Glomerular visceral epithelial cell (primary cell): Measurements from ENCODE around the gene ZNRF3.
A peak's percentile ranks its signal among the peaks of the same experiment; 100 is the strongest.
"Not testable (repeated sequence)": the region's sequence is repeated elsewhere in the genome, so short reads cannot be mapped to it uniquely, and the experiment has no call there.

ENCODE experiments used
- DNase-seq: peaks from one replicate; pipeline ENCODE4 v3.0.0-alpha.2; 2016; ENCODE audit errors: extremely low spot score

The ZNRF3 gene

DNA sequence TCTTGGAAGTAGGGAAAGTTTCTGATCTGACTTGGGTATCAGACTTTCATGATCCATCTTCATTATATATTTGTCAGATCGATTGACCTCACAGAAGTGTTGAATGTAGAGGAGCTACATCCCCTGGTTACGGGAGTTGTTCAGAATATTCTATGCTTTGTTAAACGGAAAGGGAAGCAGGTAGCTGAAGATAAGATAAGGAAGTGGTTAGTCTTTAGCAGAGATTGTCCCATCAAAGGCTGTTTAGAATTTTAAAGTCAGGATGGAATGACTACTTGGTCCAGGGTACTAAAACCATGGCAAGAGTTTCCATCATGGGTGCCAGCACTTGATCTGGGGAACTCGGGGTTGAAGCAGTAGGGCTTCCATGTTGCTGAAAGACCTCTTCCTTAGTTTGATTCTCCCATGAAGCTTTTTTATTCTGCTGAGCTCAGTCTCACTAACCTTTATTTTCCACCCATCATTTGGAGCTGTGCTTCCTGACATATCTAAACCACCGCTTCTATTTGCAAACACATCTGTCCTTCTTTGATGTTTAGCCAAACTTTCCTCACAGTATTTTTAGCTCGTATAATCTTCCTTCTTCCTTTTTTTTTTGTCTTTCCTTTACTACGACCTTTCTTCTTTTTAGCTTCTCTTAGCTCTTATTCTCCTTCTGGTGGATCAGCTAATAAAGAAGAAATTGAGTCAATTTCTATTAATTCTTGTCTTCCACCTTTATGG lies 182.3 kb downstream of the ZNRF3 start:
- no peak for DNase-seq

GRCh38 chr22:29069463-29069862 lies 186.1 kb downstream of the ZNRF3 start:
- DNase-seq, result no peak

GRCh38 chr22:29070490-29070889 lies 187.1 kb downstream of the ZNRF3 start:
- DNase-seq, result no peak

- DNase-seq, result peak; percentile 20
Observed at GRCh38 chr22:29071261-29072045, 188.1 kb downstream of the ZNRF3 start.

GRCh38 chr22:29072193-29072978 lies 189.0 kb downstream of the ZNRF3 start:
- DNase-seq, result peak; percentile 81

GRCh38 chr22:29072979-29073617 lies 189.7 kb downstream of the ZNRF3 start, which contains the start of gene KREMEN1:
TSS of gene KREMEN1 (plus strand) at chr22:29073035. CDS start at chr22:29073131, 96 bp downstream.
- no peak for DNase-seq

GRCh38 chr22:29073618-29074275 lies 190.4 kb downstream of the ZNRF3 start:
- DNase-seq, result no peak

- DNase-seq, result no peak
Observed at GRCh38 chr22:29074276-29074772, 191.0 kb downstream of the ZNRF3 start.

DNA sequence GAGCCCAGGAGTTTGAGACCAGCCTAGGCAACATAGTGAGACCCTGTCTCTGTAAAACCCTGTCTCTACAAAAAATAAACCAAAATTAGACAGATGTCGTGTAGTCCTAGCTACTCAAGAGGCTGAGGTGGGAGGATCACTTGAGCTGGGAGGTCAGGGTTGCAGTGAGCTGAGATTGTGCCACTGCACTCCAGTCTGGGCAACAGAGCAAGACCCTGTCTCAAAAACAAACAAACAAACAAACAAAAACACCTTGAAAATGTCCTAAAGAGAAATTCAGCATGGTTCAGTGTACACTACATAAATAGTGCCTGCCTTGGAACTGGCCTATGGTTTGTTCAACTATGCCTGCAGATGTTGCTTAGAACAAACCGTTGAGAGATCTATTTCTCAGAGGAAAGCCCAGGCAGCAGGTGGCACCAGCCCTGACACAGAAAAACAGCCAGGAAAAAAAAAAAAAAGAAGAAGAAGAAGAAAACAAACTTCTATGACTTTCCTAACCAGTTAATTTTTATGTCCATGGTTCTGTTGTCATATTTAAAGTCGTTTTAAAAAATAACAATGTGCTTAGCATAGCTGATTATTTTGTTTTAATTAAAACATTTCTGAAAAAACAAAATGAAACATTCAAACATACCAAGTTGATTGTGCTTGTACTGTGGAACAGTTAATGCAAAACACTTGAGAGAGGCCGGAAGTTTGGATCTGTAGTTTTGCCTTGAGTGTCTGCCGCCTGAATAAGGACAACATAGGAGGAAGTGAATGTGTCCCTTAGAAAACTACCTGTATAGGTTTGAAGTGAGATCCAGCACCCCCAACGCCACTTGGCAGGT lies 194.9 kb downstream of the ZNRF3 start:
- no peak for DNase-seq

DNA sequence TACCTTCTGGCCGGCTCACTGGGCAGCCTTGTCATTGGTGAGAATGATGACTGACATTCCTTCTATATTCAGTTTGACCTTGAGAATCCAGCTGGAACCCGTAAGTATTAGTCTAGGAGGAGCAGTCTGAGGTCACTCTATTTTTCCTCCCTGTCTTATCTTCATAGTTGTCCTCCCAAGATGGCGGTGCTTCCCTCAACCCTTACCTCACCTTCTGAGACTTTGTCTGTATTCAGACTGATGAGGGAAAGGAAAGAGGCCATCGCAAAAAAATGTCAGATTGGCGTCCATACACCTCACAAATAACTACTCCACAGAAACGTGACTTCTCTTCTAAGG lies 195.5 kb downstream of the ZNRF3 start:
- no peak for DNase-seq

DNA sequence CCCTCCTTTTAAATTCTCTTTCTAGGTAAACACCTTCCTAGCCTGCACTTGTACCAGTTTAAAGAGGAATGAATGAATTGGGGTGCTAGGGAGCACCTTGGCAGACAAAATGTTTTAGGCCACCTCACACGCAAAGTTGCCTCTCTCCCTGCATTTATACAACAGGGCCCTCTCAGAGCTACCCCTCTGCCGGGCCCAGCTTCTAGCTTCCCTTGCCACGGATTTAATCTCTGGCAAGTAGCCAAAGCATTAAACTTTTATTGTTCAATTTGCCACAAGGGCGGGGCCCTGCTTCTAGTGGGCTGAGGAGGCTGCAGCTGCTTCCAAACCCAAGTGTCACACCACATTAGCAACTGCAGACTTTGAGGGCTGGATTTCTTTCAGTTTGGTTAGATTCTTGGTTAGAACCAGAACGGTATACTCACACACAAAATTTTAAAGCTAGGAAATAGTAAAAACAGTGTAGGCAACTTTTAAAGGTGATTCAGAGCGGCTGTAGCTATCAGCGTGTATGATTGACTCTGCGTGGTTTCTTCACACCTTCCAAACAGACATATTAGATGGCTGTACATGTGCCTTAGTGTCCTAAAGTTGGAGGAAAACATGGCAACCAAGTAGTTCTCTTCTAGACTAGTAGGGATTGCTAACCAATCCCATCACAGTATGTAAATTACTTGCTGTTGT lies 196.0 kb downstream of the ZNRF3 start:
- DNase-seq, result no peak

DNA sequence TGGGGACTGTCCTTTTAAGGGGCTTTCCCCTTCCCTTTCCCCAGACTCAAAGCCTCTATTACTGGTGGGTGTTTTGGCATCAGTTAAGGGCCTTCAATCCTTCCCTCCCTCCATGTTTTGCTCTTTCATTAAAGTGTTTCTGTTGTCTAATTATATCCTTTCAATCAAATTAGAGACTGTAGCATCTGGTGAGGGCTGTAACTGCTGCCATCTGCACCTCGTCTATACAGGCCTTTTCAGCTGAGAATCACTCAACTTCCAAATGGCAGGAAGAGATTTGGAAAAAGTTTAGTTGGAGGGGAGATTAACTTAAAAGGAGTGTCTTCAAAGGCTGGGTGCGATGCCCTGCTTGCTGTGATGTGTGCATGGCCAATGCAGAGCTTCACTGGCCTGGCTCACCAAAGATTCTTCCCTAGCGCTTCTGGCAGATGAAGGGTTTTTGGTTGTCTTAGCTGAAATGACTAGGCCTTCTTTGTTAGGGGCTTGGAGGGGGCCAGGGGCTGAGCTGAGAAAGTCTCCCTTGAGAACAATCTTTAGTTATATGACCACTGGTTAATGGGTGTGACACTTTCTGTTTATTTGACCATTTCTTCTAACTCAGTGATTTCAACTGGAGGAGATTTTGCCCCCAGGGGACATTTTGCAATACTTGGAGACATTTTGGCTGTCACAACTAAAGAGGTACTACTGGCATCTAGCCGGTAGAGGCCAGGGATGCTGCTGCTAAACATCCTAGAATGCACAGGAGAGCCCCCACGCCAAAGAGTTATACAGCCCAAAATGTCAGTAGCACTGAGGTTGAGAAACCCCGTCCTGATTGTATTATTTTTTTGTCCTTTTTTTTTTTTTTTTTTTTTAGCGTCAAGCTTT lies 197.0 kb downstream of the ZNRF3 start:
- no peak for DNase-seq

DNA sequence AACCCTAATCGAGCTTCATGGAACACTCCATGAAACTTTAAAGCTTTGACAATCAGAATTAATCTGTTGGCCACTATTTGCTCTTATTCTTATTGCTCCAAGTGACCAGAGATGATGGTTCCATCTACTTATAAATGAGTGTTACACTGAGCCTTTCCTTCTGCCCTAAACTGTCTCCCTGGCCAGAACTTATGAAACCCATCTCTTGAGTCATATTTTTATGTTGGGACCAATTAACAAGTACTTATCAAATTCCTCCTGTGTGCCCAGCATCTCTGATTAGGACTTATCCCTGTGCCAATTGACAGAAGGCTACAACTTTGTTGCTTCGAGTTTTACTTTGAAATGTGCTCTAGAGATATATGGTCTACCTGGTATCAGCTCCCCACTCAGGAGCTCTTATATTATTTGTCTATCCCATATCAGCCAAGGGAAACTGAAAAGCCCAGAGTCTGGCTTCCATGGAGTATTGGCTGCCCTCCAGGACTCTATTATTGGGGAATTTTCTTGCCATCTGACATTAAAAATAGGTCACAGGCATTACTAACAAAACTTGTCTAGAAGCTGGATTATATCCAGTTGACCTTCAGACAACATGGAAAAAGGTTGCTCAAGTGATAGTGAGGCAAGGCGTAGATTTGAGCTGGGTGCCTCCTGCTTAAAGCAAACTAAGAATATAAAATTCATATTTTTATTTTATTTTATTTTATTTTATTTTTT lies 198.3 kb downstream of the ZNRF3 start:
- no peak for DNase-seq

- DNase-seq, result no peak
Observed at GRCh38 chr22:29082826-29083545, 199.6 kb downstream of the ZNRF3 start.

DNA sequence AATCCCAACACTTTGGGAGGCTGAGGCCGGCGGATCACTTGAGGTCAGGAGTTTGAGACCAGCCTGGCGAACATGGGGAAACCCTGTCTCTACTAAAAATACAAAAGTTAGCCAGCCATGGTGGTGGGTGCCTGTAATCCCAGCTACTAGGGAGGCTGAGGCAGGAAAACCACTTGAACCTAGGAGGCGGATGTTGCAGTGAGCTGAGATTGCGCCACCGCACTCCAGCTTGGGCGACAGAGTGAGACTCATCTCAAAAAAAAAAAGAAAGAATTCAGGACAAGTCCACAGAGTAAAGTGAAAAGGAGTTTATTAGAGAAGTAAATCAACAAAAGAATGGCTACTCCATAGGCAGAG lies 200.2 kb downstream of the ZNRF3 start:
- DNase-seq, result not testable (repeated sequence)

DNA sequence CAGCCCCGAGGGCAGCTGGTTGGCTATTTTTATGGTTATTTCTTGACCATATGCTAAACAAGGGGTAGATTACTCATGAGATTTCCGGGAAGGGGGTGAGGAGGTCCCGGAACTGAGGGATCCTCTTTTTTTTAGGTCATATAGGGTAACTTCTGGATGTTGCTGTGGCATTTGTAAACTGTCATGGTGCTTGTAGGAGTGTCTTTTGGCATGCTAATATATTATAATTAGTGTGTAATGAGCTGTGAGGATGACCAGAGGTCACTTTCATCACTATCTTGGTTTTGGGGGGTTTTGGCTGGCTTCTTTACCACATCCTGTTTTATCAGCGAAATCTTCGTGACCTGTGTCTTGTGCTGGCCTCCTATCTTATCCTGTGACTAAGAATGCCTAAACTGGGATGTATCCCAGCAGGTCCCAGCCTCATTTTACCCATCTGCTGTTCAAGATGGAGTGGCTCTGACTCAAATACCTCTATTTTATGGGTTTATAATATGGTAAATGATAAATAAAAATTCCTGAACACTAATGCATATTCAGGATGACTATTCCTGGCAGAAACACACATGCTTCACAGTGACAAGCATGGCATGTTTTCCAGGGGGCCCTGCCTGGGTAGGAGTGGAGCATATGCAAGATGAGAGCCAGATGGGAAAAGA lies 200.7 kb downstream of the ZNRF3 start:
- DNase-seq, result peak; percentile 9

- no peak for DNase-seq
Observed at GRCh38 chr22:29087012-29087411, 203.6 kb downstream of the ZNRF3 start.
